ENCODE measurements around the gene SNRNP70.

Gene SNRNP70

GRCh38 chr19:49148784-49149651 is 63.8 kb downstream of the SNRNP70 start:
- DNase-seq (ENCODE audit: low spot score), result peak; percentile 73

GRCh38 chr19:49149652-49150105 is 64.4 kb downstream of the SNRNP70 start:
- no peak for DNase-seq (ENCODE audit: low spot score)

- peak; percentile 28 for DNase-seq (ENCODE audit: low spot score)
Measured at GRCh38 chr19:49150106-49150943, 65.1 kb downstream of the SNRNP70 start.

GRCh38 chr19:49150944-49151243 is 65.6 kb downstream of the SNRNP70 start:
- no peak for DNase-seq (ENCODE audit: low spot score)

GRCh38 chr19:49151267-49152118 is 66.2 kb downstream of the SNRNP70 start:
- DNase-seq (ENCODE audit: low spot score), result no peak

- no peak for DNase-seq (ENCODE audit: low spot score)
Measured at GRCh38 chr19:49152119-49152550, 66.9 kb downstream of the SNRNP70 start.

- no peak for DNase-seq (ENCODE audit: low spot score)
Measured at GRCh38 chr19:49153167-49153809, 68.0 kb downstream of the SNRNP70 start.

GRCh38 chr19:49154279-49154678 is 69.0 kb downstream of the SNRNP70 start:
- no peak for DNase-seq (ENCODE audit: low spot score)

- DNase-seq (ENCODE audit: low spot score), result no peak
Measured at GRCh38 chr19:49155005-49155819, 70.0 kb downstream of the SNRNP70 start, which contains the start of gene HRC. HRC (minus strand) TSS chr19:49155396; CDS start chr19:49155237, 159 bp downstream.

- no peak for DNase-seq (ENCODE audit: low spot score)
Measured at GRCh38 chr19:49155820-49156346, 70.6 kb downstream of the SNRNP70 start.

- DNase-seq (ENCODE audit: low spot score), result no peak
Measured at GRCh38 chr19:49157445-49158224, 72.4 kb downstream of the SNRNP70 start, which contains the start of gene TRPM4. TRPM4 (plus strand) TSS chr19:49157792; CDS start chr19:49157867, 75 bp downstream.

All from CD4-positive, alpha-beta T cell treated with Interleukin-2 at 100 ng/mL for 4 hours (primary cell).